HG03469 (cell line): ENCODE results near the gene XRCC5.
A peak's percentile ranks its signal among the peaks of the same experiment; 100 is the strongest.

Experiments
- ATAC-seq: cut with Tn5 transposase; IDR thresholded peaks from one replicate; pipeline ENCODE4 v1.9.1; 2021; ENCODE audit warnings: mild to moderate bottlenecking, moderate library complexity, moderate number of reproducible peaks; ENCODE audit not compliant: unreplicated experiment

XRCC5 gene

DNA sequence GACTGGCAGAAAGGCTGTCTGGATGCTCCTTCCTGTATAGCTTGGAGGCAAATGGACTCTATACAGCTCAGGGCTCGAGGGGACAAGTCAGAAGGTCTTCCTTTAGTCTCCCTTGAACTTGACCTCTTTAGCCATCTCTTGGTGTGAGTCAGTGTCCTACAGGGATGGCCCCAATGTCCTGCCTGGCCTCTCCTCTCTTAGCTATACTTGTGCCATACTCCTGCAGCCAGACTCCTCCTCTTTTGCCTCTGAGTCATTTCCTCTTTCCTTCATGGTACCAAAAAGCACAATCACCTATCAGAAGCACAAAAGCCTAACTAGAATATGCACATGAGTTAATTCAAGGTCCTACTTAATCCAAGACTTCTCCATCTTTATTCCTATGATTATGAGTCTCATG is 112.7 kb downstream of the XRCC5 start:
- ATAC-seq: no peak

DNA sequence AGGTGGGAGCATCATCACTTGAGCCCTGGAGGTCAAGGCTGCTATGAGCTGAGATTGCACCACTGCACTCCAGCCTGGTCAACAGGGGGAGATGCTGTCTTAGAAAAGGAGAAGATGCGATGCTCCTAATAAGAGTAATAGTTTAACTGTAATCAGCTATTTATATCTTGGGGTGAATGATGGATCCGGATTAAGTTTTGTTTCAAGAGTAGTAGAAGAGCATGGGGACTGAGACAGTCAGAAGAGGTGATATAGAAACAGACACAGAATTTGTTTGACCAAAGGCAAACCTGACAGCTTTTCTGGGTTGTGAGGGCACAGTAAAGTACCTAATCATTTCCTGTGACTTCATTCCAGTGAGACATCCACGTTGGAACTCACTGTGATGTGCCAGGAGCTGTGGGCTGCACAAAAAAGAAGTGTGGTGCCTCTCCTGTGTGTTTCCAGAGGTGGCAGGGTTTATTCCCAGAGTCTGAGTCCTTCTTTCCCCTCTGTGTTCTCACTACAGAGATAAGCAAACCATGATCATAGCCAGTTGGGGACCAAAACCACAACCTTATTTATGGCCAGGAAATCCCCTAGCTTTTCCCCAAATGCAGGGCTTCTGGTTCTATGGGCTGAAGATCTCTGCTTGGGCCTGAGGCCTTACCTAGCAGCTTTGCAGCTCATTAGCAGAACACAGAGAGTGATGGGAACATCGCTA is 113.7 kb downstream of the XRCC5 start:
- ATAC-seq: peak; percentile 57

DNA sequence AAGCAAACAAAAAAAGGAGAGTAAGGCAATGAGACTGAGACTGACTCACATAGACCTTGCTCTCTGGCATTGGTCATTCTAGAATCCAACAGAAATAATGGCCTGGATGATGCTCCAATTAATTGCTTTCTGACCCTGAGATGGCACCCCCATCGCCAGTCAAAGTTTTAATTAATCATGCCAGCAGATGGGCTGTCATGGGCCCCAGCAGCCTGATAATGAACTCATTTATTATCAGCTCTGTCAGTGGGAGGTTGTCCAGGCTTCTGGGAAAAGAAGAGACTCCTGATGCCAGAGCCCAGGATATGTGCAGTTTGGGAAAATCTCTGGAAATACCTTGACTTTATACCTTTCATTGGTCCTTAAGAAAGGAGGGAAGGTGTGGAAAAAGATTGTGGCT is 115.2 kb downstream of the XRCC5 start:
- no peak for ATAC-seq

DNA sequence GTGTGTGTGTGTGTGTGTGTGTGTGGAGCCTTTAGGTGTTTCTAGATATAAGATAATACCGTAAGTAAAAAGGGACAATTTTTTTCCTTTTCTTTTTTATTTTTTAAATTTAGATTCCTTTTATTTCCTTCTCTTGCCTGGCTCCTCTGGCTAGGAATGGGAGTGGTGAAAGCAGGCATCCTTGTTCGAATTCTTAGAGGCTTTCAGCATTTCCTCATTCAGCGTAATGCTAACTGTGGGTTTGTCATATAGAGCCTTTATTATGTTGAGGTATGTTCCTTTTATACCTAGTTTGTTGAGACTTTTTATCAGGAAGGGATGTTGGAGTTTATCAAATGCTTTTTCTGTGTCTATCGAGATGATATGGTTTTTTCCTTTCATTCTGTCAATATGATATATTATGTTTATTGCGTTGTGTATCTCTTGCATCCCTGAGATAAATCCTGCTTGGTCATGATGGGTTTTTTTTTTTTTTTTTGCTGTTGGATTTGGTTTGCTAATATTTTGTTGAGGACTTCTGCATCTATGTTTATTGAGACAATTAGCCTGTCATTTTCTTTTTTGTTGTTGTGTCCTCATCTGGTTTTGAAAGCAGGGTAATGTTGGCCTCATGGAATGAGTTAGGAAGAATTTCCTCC is 120.2 kb downstream of the XRCC5 start:
- ATAC-seq: no peak

GRCh38 chr2:216231867-216232266 is 122.7 kb downstream of the XRCC5 start:
- no peak for ATAC-seq

- no peak for ATAC-seq
Measured at GRCh38 chr2:216232721-216233120, 123.6 kb downstream of the XRCC5 start.

DNA sequence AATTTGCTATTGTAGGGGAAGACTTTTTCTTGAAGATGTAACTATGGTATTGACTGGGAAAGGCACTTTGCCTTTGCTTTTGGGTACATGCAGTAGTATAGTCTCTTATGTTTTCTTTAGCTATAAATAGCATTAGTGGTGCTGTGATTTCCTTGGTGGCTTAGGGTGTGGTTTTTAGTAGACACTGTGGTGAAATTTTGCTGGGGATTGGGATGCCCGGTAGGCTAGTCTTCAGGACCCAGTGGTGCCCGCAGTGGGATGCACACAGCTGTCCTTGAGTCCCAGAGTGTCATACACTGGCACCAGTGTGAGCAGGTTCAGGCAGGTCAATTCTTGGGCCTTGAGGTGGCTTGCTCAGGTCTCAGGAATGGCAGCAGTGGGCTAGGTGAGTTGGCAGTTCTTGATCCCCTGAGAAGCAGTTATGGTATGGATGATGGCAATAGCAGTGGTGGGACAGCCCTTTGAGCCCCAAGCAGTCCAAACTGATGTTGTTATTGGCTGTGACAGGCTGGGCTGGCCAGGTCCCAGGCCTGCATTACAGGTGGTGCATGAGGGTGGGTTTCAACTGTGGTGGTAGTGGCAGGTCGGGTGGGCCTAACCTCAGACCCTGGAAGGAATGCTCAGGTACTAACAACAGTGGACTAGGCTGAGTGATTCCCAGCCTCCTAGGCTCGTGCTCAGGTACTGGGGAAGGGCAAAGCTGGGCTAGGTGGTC is 124.3 kb downstream of the XRCC5 start:
- no peak for ATAC-seq

DNA sequence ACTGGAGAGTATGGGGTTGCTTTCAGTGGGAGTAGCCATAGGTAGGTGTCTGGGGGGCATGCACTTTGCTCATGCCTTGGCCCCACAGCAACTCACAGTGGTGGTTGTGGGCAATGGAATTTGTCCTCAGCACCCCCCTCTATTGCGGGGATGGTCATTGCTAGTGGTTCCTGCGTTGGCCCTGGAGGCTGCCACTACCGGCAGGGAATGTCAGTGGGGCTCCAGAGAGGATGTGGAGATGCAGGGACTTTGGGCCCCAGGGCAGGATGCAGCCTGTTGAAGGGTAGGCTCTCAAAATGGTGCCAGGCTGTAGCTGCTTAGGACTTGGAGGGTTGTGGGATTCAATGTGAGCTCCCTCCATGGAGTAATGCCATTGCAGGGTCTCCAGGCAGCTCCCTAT is 125.0 kb downstream of the XRCC5 start:
- ATAC-seq: no peak

GRCh38 chr2:216235462-216235861 is 126.3 kb downstream of the XRCC5 start:
- no peak for ATAC-seq

GRCh38 chr2:216235896-216236295 is 126.7 kb downstream of the XRCC5 start:
- ATAC-seq: no peak

DNA sequence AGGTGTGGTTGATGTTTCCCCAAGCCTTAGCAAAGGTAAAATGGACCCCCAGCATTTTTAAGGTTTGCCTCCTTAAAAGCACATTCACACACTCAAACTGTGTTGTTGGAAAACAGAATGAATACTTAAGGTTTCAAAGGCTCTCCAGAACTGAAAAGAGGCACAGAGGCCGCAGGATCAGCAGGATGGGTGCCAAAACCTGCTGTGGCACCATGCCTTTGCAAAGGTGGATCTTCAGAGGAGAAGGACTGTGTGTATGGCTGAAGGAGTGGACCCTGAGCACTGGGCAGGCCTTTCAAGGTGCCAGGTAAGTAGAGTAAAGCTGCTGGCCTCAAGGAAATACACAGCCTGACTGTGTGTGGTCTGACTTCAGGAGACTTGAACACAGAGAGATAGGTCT is 127.3 kb downstream of the XRCC5 start:
- no peak for ATAC-seq

- ATAC-seq: no peak
Measured at GRCh38 chr2:216242365-216242764, 133.2 kb downstream of the XRCC5 start.

- ATAC-seq: no peak
Measured at GRCh38 chr2:216243026-216243425, 133.9 kb downstream of the XRCC5 start.

- no peak for ATAC-seq
Measured at GRCh38 chr2:216245391-216245975, 136.3 kb downstream of the XRCC5 start.

- no peak for ATAC-seq
Measured at GRCh38 chr2:216246766-216247165, 137.6 kb downstream of the XRCC5 start.
